ENCODE results near the gene PTOV1.

The PTOV1 gene

GRCh38 chr19:49892716-49893115, 41.8 kb downstream of the PTOV1 start:
- no peak for DNase-seq

- no peak for DNase-seq
Measured at GRCh38 chr19:49894011-49894664, 43.2 kb downstream of the PTOV1 start.

GRCh38 chr19:49894879-49895565, 44.1 kb downstream of the PTOV1 start:
- DNase-seq: no peak

GRCh38 chr19:49895566-49896297, 44.8 kb downstream of the PTOV1 start:
- no peak for DNase-seq

- DNase-seq: no peak
Measured at GRCh38 chr19:49896863-49897621, 46.1 kb downstream of the PTOV1 start, which contains the start of gene IL4I1. TSS of gene IL4I1 (minus strand) at chr19:49896887. CDS start at chr19:49896160, 727 bp downstream.

- no peak for DNase-seq
Measured at GRCh38 chr19:49904136-49904535, 53.2 kb downstream of the PTOV1 start.

GRCh38 chr19:49906879-49907564, 56.1 kb downstream of the PTOV1 start:
- DNase-seq: no peak

GRCh38 chr19:49907745-49908446, 56.9 kb downstream of the PTOV1 start:
- DNase-seq: no peak

- DNase-seq: no peak
Measured at GRCh38 chr19:49908480-49909420, 57.8 kb downstream of the PTOV1 start.

- no peak for DNase-seq
Measured at GRCh38 chr19:49910179-49910578, 59.2 kb downstream of the PTOV1 start.
